ENCODE measurements around the gene SLC23A1.
"Not testable (repeated sequence)": the region's sequence is repeated elsewhere in the genome, so short reads cannot be mapped to it uniquely, and the experiment has no call there.

Gene SLC23A1

DNA sequence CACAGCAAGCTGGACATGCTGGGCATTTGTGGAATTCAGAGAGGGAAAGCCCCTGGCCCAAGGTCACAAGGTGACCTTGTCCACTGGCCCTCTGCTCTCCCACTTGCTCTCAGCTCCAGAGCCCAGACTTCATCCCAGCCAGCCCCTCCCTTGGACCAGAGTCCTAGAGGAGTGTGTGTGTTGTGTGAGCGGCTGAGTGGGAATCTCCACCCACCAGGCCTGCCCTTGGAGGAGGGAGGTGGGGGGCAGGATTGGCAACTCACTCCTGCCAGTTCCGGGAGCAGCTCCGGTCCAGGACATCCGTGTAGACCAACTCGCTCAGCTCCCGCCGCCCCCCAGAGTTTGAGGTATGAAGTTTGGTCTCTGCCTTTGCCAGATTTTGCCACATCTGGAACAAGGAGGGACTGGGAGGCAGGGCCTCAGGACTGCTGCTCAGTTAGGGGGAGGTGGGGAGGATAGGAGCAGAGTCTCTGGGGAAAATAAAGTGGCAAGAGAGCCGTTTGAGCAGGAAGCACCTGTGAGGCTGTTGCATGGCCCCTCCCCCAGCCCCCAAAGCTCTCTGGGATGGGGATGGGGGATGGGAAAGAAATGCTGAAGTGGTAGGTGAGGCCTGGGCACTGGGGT is 5.2 kb upstream of the SLC23A1 start:
- DNase-seq: peak; percentile 26

DNA sequence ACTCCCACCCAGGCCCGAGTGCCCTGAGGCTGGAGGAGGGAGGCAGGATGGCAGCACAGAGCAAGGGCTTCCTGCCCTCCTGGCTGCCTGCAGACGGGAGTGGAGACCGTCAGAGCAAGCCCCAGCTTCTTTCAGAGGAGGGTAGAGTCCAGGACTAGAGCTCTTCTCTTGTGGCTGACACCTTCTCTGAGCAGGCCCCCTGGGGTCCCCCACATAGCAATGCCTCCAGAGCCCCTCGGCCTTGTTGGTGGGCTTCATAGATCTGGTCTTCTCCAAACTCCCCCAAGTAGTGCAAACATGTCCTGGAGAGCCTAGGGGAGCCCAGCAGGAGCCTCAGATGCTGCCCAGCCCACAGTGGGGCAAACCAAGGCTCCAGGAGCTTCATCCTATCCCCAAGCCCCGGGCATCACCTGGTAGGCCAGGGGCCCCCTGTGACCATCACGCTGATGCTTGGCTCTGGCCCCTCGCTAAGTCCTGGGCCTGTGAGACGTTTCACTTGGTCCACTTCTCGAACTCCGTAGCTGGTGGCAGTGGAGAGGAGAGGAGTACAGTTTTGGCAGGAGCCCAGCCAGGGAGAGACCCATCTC is 4.6 kb upstream of the SLC23A1 start:
- DNase-seq: no peak

DNA sequence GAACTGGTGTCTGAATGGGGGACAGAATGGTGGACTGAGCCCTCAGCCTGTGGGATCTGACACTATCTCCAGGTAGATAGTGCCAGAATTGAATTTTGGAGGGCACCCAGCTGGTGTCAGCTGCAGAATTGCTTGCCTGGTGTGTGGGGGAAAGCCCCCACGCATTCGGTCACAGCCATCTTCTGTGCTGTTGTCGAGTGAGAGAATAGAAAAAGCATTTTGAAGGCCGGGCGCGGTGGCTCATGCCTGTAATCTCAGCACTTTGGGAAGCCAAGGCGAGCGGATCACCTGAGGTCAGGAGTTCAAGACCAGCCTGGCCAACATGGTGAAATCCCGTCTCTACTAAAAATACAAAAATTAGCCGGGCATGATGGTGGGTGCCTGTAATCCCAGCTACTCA is 3.9 kb upstream of the SLC23A1 start:
- not testable (repeated sequence) for DNase-seq

DNA sequence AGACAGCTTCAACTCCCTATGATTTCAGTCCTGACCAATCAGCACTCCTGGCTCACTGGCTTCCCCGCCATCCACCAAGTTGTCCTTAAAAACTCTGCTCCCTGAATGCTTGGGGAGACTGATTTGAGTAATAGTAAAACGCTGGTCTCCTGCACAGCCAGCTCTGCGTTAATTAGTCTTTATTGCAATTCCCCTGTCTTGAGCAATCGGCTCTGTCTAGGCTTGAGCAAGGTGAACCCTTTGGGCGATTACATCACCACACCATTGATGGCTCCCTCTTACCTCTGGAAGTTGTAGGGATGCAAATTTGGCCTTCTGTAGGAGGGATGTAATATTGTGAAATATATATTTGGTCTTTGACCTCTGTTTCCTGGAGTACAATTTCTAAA is 2.9 kb upstream of the SLC23A1 start:
- no peak for DNase-seq

DNA sequence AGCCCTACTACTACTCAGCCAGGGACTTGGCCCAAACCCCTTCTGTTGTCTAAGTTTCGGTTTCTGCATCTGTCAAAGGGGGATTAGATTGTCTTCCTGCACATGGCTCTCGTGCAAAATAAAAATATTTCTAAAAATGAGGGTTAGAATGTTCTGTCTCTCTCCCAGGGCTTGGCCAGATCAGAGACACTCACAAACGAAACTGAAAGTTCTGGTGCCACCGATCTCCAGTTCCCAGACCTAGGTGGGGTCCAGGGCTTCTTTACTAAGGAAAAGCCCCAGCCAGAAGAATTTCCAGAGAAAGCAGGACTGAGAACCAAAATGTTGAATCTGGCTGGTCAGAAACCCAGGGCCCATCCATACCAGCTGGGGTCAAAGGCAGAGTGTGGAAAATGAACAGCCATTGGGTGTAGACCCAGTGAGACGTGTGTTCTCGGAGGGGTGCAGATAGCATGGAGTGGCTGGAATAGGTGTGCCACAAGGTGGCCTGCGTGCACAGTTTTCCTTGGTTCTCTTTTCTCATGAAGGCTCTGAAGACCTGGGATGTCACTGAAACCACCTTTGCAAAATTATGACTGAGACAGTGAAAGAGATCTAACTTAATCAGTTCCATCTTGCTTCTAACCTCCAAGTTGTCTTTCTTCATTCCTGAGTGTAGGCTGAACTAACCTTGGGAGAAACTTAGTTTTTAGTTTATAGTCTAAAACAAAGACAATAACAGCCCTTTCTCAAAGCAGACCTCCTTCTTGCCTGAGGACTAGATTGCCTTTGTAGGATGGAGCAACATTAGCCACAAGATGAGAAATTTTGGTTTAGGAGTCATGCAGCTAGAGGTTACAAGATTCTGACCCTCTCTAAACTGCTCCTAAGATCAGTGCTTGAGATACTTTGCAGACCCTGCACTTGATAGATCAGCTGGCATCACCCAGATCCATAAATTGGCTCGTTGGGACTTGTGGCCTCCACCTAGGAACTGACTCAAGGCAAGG is 2.3 kb upstream of the SLC23A1 start:
- no peak for DNase-seq

DNA sequence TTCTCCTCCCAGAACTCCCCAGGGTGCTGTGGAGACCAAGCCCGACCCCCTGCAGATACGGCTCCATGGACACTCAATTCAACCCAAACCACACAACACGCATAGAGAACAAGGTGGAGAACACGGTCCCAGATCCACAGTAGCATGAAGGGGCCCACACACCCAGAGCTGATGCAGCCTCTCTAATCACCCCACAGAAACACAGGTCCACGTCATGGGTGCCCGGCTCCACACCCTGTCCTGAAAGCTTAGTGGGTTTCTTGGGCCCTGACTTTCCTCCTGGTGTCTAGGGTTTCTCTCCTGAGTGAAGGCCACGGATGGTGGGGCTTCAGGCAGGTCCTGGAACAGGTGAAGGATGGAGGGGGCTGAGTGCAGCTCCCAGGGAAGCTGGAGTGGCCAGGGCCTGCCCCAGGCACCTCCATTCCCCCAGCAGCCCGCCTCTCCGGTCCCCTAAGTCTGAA is 1.5 kb upstream of the SLC23A1 start:
- no peak for DNase-seq

DNA sequence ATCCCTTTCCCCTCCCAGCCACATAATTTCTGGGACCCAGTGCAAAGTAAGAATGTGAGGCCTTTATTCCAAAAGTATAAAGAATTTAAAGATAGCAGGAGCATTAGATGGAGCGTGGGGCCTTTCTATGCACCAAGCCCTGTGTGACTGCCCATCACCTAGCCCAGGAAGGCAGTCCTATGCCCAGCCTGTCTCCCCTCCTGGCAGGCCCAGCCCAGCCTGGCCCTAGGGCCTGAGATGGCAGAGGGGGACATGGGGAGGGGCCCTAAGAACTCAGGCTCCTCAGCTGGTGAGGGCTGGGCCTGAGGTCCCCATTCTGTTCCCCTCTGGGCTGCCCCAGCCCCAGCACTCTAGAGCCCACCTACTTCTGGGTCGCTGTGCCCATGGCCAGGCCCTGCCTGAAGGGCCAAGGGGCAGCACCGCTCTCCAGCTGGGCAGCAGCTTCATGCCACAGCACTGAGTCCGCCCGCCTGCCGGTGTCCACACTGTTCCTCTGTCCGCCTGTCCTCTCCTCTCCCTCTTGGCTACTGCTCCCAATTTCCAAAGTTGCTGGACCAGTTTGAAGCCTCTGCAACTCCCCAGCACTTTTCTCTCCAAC is 995 bp upstream of the SLC23A1 start:
- DNase-seq: no peak

DNA sequence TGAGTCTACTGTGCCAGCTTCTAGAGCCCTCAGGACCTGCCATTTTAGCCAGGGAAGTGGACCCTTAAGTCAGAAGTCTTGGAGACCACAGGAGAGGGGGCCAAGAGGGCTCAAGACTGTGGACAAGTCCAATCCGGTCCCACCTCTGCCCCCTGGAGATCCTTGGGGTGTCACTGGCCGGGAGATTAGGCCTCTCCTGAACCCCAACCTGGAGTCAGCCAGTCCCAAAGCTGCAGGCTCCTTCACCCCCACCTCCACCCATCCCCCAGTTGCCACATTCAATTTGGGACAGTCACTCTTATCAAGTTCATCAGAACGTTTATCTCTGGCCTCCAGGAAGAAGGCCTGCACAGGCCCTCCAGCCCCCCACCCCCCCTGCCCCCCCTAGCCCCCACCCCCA is 290 bp downstream of the SLC23A1 start:
- no peak for DNase-seq

DNA sequence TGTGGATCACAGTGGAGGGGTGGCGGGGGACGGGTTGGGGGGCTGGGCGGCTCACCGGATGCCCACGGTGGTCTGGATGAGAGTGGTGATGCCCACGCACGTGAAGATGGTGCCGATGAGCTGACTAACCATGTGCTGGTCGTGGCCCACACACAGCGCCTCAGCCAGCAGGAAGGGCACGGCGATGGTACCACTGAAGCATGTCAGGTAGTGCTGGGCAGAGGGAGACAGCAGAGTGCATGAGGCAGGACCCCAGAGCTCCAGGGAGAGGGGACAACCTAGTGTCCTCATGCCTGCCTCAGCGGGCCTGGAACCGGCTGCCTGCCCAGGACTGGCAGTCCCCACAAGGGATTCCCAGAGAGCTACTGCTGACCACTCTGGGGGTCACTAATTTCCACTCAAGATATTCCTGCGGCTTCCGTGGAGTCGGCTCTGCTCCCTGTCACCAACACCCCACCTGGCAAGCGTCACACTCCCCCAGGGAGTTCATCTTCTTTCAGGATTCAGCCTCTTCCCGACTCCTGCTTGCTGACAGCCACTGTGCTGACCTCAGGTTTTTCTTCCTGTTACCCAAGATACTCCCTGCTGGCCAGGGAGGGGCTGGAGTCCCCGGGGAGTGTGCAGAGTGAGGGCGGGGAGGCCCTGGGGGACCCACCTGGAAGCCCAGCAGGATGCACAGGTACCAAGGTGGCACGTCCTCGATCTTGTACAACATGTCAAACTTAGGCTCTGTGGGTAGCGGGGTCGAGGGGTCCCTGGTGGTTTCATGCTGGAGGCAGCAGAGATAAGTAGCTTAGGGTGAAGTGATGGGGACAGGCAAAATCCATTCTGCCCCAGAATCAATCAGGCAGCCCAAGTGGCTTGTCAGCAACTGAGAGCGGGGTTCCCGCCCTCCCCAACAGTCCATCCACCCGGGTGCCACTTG is 998 bp downstream of the SLC23A1 start:
- DNase-seq: no peak

DNA sequence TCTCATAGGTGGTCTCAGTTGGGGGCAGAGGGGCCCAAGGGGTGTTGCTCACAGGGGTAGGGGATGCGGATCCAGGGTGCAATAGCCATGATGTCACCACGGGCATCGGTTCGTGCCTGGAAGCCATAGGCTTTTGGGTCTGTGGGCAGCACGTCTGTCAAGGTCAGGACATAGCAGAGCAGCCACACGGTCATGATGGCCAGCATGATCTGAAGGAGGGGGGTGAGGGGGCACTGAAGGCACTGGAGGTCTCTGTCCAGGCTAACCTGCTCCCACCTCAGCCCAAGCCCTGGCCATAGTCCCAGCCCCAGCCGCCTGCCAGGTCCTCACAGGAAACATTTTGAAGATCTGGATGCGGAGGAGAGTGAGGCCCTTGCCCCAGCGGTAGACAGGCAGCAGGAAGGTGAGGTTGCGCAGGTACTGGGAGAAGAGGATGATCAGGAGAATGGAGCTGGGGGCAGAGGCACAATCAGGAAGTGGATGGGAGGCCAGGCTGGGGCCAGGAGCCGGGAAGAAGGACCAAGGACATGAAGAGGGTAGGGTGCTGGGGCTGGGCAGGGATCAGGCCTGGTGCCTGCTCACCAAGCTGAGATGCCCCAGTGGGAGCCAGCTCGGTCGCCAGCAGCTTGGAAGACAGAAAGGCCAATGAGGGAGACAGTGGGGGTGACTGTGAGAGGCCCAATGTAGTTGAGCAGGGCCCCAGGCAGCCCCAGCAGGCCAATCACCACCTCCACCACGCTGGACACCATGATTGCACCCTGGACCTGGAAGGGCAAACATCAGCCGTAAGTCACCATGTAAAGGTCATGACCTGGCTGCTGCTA is 3.3 kb downstream of the SLC23A1 start:
- no peak for DNase-seq

DNA sequence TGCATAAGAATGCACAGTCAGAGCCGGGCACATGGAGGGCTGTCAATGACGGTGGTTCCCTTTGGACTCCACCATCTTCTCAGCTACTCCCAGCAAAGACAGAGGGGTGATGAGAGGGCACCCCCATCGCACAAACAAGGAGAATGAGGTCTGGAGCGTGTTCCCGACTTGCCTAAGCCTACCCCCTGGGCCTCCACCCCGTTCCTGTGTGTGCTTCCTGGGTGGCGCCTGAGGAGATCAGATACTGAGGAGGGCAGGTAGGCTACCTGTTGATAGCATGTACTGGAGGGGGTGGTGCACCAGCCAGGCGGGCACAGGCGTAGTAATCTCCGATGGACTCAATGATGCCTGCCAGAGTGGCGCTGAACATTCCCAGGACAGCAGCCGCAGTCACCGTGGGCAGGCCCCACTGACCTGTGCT is 4.1 kb downstream of the SLC23A1 start:
- no peak for DNase-seq

DNA sequence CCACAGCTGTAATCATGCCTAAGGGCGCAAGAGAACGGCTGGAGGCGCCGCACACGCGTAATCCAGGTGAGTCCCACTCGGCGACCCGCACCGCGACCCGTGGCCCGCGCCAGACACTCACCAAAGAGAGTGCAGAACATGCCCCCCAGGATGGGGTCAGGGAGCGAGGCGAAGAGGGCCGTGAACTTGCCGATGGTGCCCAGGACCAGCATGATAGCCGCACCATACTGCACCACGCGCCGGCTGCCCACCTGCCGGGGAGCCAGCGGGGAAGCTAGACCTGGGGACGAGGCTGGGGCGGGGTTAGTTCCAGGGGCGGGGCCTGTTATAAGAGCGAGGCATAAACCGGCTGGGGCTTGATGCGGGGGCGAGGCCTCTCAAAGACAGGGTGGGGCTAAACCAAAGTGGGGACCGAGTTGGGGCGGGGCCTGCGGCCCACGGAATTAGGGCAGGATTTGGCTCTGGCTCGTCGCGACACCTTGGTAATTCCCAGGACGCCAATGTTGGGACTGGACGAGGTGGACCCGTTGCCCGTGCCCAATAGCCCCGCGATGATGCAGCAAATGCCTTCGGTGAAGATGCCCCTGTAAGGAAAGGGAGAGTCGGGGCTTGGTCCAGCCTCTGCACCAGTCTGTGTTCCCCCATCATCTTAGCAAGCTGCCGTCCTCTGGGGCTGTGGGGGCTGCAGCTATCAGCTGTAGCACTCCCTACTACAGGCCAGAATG is 4.8 kb downstream of the SLC23A1 start:
- no peak for DNase-seq

DNA sequence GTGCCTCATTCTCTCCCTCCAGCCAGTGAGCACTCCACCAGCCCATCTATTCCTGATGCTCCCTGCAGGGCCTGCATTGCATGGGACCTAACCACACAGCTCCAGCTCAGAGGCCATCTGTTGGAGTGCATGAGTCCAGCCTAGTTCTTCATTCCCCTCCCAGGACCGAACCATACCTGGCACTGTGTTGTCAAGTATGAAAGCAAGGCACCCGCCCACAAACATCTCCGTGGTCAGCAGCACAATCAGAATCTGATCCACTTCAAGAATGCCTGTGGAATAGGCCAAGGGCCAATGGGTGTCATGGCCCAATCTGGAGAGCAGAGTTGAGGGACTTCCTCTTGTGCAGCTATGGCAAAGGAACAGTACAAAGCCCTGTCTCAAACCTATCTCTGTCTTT is 5.9 kb downstream of the SLC23A1 start:
- DNase-seq: no peak

DNA sequence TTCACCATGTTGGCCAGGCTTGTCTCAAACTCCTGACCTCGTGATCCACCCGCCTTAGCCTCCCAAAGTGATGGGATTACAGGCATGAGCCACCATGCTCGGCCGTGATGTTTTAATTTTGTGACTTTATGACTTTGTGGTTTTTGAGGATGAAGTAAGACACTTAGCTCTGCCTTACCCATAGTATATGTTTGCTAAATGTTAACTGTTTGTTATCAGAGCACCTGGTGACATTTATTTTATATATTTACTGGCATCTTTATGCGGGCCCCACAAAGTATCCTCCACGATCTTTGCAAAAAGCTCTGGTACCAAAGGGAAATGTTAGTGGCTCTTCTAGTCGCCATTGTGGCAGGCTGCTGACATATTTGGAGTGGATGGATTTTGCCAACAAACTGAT is 6.7 kb downstream of the SLC23A1 start:
- DNase-seq: no peak

DNA sequence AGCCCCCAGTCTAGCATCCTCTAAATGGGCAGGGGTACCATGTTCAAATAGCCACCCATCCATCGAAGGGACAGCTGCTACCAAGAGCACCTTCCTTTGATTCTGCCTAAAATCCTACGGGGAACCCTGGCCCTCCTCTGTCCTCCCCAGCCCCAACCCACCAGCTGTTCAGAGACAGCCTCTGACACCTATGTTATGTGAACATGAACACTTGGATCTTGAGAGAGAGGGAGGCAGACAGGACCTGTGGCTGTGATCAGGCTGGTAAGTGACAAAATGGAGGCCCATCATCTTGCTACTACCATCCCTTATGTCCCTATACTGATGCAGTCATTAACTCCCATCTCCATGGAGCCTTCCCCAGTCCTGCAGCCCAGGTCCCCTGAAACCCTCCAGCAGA is 8.2 kb downstream of the SLC23A1 start:
- no peak for DNase-seq

DNA sequence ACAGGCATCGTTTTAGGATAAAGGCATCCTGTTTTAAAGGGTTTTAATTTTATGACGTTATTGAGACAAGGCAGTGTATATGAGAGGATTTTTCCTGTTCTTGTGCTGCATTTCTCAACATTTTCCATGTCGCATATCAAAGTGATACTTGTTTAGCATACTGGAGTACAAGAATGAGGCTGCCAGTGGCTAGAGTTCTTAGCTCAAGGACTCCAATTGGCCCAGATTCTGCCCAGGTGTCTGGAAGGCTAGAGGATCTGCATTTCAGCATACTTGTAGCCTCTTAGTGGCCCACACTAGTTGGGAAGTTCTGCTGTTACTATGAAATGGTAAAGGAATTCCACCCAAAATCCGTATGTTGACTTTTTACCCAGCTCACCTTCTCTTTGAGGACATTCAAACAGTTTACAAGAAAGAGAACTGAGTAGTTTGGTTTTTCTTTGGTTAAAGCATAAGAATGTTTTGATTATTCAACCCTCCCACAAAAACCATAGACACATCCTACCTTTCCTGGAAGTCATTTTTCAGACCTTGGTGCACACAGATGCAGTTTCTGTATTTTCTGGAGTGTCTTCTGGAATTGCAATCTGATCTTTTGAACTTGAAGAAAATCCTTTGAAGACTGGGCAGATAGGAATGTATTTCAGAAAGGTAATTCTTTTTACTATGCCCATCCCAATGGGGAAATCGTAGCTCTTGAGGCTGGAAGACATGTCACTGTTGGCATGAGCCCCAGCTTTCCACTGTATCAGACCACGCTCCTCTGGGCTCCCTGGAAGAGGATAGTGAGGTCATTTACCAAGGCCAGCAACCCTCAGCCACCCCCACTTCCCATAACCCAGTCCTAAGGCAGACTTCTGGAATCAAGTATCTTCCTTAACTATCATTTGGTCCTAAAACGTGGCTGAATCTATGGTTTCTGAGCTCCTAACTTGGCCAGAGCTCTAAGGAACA is 11.3 kb downstream of the SLC23A1 start:
- no peak for DNase-seq

DNA sequence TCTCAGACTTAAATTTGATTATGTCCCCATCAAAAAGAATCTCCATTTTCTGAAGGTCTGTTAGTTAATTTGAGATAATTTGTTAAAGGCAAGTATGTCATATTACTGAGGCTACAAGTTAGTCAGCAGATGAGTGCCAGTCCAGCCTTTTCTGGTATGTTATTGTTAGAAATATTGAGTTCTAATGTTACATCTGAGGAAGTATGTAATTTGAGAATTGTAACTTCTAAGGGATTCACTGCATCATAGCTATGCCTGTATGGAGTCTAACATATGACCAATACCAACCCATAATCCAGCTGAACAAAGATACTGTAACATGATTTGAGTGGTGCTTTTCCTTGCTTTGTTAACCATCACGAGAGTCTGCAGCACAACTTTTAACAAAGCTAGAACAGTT is 13.9 kb downstream of the SLC23A1 start:
- peak; percentile 66 for DNase-seq

DNA sequence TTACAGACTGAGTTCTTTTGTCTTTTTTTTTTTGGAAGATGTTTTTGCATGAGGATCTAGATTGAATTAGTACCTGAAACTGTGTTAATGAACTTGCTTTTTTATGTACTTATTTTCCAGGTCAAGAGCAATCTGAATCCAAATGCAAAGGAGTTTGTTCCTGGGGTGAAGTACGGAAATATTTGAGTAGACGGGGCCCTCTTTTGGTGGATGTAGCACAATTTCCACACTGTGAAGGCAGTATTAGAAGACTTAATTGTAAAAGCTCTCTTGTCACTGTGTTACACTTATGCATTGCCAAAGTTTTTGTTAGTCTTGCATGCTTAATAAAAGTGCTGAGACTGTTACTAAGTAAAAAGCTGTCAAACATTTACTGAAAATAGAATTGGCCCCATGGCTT is 14.5 kb downstream of the SLC23A1 start:
- peak; percentile 10 for DNase-seq

DNA sequence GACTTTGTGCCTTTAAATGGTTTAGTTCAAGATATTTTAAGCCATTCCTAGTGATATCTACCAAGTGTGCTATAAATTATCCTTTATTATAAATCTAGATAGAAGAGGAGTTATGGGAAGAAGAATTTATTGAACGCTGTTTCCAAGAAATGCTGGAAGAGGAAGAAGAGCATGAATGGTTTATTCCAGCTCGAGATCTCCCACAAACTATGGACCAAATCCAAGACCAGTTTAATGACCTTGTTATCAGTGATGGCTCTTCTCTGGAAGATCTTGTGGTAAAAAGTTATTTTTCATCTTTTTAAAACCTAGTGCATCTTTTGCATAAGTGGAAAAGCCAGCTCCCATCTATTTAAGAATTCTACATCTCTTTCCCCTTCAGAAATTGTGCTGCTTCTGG is 18.6 kb downstream of the SLC23A1 start:
- DNase-seq: no peak

DNA sequence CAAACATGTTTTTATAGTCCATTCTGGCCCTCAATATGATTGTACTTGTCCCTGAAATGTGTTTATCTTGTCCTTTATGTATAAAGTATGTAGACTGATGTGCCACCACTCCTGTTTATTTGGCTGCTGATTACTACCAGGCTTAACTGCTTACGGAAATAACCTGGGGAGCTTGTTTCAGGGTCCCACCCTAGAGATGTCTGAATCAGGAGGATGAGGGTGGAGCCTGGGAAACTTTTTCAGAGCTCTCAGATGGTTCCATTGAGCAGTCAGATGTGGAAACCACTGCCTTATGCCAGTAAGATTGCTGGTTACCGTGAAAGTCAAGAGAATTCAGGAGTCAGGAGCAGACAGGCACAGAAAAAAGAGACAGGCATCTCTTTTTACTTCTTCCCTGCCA is 19.2 kb downstream of the SLC23A1 start:
- no peak for DNase-seq
